HEK293 (cell line): ENCODE results near the gene HTRA2.

Source experiments
- CTCF ChIA-PET: fragments of 350-600 bp; formaldehyde crosslinking; extraction: SDS; loops from one replicate; lab custom pipeline; 2021; ENCODE audit warnings: antibody characterized with exemption; lab: Yijun Ruan, JAX
- POLR2A ChIA-PET: fragments of 300-600 bp; formaldehyde crosslinking; extraction: SDS; loops from one replicate; lab custom pipeline; 2020; ENCODE audit warnings: antibody characterized with exemption, inconsistent platforms; lab: Yijun Ruan, JAX
- H3K27ac ChIP-seq: fragments of 200-500 bp; sonication (Bioruptor generic); 2 replicates; pipeline ENCODE4 v1.5.1; 2014; ENCODE audit warnings: low read depth, low read length, control low read depth, inconsistent platforms; ENCODE audit errors: extremely low read depth
- H3K36me3 ChIP-seq, 2 experiments: fragments of 200-500 bp in 1 of 2; sonication (Bioruptor generic) in 1 of 2; 1 replicate in 1 of 2; 2 replicates in 1 of 2; pipeline ENCODE4 v1.5.1; 2014 to 2017; ENCODE audit warnings: inconsistent platforms in 2 of 2, low read length in 2 of 2; ENCODE audit not compliant: control insufficient read depth in 2 of 2, insufficient read depth in 1 of 2
- H3K4me1 ChIP-seq: fragments of 200-500 bp; sonication (Bioruptor generic); 2 replicates; pipeline ENCODE4 v1.5.1; 2014; ENCODE audit warnings: mild to moderate bottlenecking, low read length, inconsistent platforms; ENCODE audit not compliant: control insufficient read depth, insufficient read depth
- H3K4me3 ChIP-seq: 2 replicates; pipeline ENCODE4 v1.5.1; 2011; ENCODE audit warnings: low read depth, mild to moderate bottlenecking, control low read depth, low read length, moderate library complexity
- H3K9me3 ChIP-seq: fragments of 200-500 bp; sonication (Bioruptor generic); 2 replicates; pipeline ENCODE4 v1.5.1; 2014; ENCODE audit warnings: low read depth, low read length, inconsistent platforms; ENCODE audit not compliant: control insufficient read depth, insufficient read depth
- FEZF1 ChIP-seq: fragments of 450-650 bp; formaldehyde crosslinking; IDR thresholded peaks from 2 replicates; pipeline ENCODE4 v1.5.1; 2016; ENCODE audit warnings: missing biosample characterization, missing genetic modification characterization
- MEIS1 ChIP-seq: sonication (generic); formaldehyde crosslinking; IDR thresholded peaks from 2 replicates; pipeline ENCODE4 v1.8.1; 2022; ENCODE audit warnings: missing genetic modification reagents, mild to moderate bottlenecking, borderline replicate concordance
- SP2 ChIP-seq: fragments of 450-650 bp; formaldehyde crosslinking; IDR thresholded peaks from 2 replicates; pipeline ENCODE4 v1.5.1; 2016; ENCODE audit warnings: missing biosample characterization, missing genetic modification characterization
- ZBTB20 ChIP-seq: fragments of 450-650 bp; formaldehyde crosslinking; IDR thresholded peaks from 2 replicates; pipeline ENCODE4 v1.5.1; 2016; ENCODE audit warnings: missing biosample characterization, missing genetic modification characterization
- ZBTB21 ChIP-seq: fragments of 450-650 bp; formaldehyde crosslinking; IDR thresholded peaks from 2 replicates; pipeline ENCODE4 v1.5.1; 2017; ENCODE audit warnings: missing biosample characterization, missing genetic modification characterization
- ZNF140 ChIP-seq: fragments of 450-650 bp; formaldehyde crosslinking; IDR thresholded peaks from 2 replicates; pipeline ENCODE4 v1.5.1; 2016; ENCODE audit warnings: missing biosample characterization, missing genetic modification characterization
- ZNF169 ChIP-seq: fragments of 450-650 bp; formaldehyde crosslinking; IDR thresholded peaks from 2 replicates; pipeline ENCODE4 v1.5.1; 2016; ENCODE audit warnings: missing biosample characterization, missing genetic modification characterization
- ZNF292 ChIP-seq: fragments of 450-650 bp; formaldehyde crosslinking; IDR thresholded peaks from 2 replicates; pipeline ENCODE4 v1.5.1; 2016; ENCODE audit warnings: low read depth, missing biosample characterization, missing genetic modification characterization, borderline replicate concordance
- ZNF501 ChIP-seq: fragments of 450-650 bp; formaldehyde crosslinking; IDR thresholded peaks from 2 replicates; pipeline ENCODE4 v1.5.1; 2016; ENCODE audit warnings: missing biosample characterization, missing genetic modification characterization
- ZNF626 ChIP-seq: fragments of 450-650 bp; sonication (Bioruptor Pico); formaldehyde crosslinking; IDR thresholded peaks from 2 replicates; pipeline ENCODE4 v1.5.1; 2018; ENCODE audit warnings: missing biosample characterization, missing genetic modification characterization, inconsistent platforms
- TF ChIP-seq, protein P1 (sequence below): fragments of 450-650 bp; formaldehyde crosslinking; IDR thresholded peaks from 2 replicates; pipeline ENCODE4 v1.5.1; 2017; ENCODE audit warnings: missing biosample characterization, missing genetic modification characterization
- TF ChIP-seq, protein P2 (sequence below): fragments of 450-650 bp; formaldehyde crosslinking; conservative IDR thresholded peaks from 2 replicates; pipeline ENCODE4 v1.5.1; 2016; ENCODE audit warnings: low read depth, missing biosample characterization, missing genetic modification characterization
- TF ChIP-seq, protein P3 (sequence below): fragments of 450-650 bp; formaldehyde crosslinking; IDR thresholded peaks from 2 replicates; pipeline ENCODE4 v1.5.1; 2016; ENCODE audit warnings: missing biosample characterization, missing genetic modification characterization
- TF ChIP-seq, protein P4 (sequence below): fragments of 450-650 bp; formaldehyde crosslinking; IDR thresholded peaks from 2 replicates; pipeline ENCODE4 v1.5.1; 2017; ENCODE audit warnings: missing biosample characterization, mild to moderate bottlenecking, missing genetic modification characterization, moderate library complexity

Gene HTRA2

DNA sequence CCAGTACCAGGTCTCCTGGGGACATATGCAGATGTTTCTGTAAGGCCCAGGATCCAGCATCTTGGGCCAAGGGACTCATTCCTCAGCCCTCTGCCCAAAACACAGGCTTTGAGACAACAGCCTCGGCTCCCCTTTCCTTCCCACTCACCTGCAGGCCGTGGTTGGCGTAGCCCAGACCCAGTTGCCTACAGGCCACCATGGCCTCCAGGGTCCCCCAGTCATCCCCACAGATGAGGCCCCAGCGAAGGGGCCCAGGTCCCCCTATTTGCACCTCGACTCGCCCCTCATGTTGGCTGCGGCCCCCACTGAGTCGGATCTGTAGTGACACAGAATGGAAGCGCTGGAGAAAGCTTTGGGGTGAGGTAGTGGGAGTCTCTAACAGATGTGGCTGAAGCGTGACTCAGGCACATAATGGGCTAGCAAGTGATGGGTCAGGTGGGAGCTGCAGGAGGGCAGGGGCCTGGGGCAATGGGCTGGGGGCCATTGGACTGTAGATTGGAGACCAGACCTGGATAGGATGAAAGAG, 5.8 kb downstream of the HTRA2 start:
- TF ChIP-seq ZNF140 (no peak), ZNF501 (tag by site-specific recombination) (no peak), SP2 (tag by site-specific recombination) (no peak), ZNF169 (tag by site-specific recombination) (no peak), FEZF1 (tag by site-specific recombination) (no peak), ZNF292 (tag by site-specific recombination) (no peak), ZBTB20 (tag by site-specific recombination) (no peak), MEIS1 (CRISPR knock-in tag) (no peak), ZNF626 (tag by site-specific recombination) (no peak)
- TF ChIP-seq, protein P1, sequence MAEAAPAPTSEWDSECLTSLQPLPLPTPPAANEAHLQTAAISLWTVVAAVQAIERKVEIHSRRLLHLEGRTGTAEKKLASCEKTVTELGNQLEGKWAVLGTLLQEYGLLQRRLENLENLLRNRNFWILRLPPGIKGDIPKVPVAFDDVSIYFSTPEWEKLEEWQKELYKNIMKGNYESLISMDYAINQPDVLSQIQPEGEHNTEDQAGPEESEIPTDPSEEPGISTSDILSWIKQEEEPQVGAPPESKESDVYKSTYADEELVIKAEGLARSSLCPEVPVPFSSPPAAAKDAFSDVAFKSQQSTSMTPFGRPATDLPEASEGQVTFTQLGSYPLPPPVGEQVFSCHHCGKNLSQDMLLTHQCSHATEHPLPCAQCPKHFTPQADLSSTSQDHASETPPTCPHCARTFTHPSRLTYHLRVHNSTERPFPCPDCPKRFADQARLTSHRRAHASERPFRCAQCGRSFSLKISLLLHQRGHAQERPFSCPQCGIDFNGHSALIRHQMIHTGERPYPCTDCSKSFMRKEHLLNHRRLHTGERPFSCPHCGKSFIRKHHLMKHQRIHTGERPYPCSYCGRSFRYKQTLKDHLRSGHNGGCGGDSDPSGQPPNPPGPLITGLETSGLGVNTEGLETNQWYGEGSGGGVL (tag by site-specific recombination) = no peak
- TF ChIP-seq, protein P2, sequence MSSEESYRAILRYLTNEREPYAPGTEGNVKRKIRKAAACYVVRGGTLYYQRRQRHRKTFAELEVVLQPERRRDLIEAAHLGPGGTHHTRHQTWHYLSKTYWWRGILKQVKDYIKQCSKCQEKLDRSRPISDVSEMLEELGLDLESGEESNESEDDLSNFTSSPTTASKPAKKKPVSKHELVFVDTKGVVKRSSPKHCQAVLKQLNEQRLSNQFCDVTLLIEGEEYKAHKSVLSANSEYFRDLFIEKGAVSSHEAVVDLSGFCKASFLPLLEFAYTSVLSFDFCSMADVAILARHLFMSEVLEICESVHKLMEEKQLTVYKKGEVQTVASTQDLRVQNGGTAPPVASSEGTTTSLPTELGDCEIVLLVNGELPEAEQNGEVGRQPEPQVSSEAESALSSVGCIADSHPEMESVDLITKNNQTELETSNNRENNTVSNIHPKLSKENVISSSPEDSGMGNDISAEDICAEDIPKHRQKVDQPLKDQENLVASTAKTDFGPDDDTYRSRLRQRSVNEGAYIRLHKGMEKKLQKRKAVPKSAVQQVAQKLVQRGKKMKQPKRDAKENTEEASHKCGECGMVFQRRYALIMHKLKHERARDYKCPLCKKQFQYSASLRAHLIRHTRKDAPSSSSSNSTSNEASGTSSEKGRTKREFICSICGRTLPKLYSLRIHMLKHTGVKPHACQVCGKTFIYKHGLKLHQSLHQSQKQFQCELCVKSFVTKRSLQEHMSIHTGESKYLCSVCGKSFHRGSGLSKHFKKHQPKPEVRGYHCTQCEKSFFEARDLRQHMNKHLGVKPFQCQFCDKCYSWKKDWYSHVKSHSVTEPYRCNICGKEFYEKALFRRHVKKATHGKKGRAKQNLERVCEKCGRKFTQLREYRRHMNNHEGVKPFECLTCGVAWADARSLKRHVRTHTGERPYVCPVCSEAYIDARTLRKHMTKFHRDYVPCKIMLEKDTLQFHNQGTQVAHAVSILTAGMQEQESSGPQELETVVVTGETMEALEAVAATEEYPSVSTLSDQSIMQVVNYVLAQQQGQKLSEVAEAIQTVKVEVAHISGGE = no peak
- TF ChIP-seq, protein P3, sequence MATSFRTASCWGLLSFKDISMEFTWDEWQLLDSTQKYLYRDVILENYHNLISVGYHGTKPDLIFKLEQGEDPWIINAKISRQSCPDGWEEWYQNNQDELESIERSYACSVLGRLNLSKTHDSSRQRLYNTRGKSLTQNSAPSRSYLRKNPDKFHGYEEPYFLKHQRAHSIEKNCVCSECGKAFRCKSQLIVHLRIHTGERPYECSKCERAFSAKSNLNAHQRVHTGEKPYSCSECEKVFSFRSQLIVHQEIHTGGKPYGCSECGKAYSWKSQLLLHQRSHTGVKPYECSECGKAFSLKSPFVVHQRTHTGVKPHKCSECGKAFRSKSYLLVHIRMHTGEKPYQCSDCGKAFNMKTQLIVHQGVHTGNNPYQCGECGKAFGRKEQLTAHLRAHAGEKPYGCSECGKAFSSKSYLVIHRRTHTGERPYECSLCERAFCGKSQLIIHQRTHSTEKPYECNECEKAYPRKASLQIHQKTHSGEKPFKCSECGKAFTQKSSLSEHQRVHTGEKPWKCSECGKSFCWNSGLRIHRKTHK (tag by site-specific recombination) = no peak
- TF ChIP-seq, protein P4, sequence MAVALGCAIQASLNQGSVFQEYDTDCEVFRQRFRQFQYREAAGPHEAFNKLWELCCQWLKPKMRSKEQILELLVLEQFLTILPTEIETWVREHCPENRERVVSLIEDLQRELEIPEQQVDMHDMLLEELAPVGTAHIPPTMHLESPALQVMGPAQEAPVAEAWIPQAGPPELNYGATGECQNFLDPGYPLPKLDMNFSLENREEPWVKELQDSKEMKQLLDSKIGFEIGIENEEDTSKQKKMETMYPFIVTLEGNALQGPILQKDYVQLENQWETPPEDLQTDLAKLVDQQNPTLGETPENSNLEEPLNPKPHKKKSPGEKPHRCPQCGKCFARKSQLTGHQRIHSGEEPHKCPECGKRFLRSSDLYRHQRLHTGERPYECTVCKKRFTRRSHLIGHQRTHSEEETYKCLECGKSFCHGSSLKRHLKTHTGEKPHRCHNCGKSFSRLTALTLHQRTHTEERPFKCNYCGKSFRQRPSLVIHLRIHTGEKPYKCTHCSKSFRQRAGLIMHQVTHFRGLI (tag by site-specific recombination) = no peak
- Histone ChIP-seq H3K36me3 (peaks cover 0 to 38% of the 10 kb centered on the region in 2 experiments; a peak in 1 of 3 replicates), H3K9me3 (no peaks in the 10 kb centered on the region), H3K4me3 (no peak overlapping the region), H3K27ac (no peak overlapping the region), H3K4me1 (no peaks in the 10 kb centered on the region)
- ChIA-PET CTCF (no interaction called here), POLR2A (no interaction called here)

DNA sequence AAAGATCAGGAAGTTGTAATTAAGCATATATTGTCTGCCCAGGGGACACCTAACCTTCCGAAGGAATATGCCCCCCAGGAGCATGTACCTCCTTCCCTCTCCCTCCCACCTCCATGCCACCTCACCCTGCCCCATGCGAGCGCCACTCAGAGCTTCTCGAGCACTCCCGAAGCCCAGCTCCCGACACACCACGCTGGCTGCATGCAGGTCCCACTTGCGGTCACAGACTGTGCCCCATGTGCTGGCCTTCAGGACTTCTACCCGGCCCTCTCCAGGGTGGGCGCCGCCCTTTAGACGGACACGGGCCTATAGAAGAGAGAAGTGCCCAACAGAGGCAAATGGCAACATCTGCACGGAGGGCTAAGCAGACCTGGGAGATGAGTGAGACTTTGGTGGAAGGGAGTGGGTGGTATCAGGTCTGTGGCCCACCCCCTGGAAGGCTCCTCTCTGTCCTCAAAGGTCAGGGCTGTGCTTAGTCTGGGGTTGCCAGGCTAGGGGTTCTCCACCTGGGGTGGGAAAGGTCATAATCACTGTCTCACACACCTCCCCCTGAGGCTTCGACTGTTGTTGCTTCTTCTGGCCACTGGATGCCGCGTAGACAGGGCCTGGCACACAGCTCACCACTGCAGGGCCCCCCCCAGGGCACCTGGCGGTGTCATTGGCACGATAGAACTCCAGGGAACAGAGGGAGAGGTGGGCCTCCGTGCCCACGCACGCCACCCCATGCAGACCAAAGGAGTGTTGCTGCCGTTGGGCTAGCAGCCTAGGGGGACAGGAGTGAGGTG, 6.6 kb downstream of the HTRA2 start:
- TF ChIP-seq ZBTB21 = no peak
- peaks cover 0 to 32% of the 10 kb centered on the region in 2 experiments; a peak in 1 of 3 replicates for H3K36me3 ChIP-seq
- H3K9me3 ChIP-seq = no peaks in the 10 kb centered on the region
- ChIA-PET POLR2A (no interaction called here), CTCF (no interaction called here)
- H3K4me1 ChIP-seq = no peaks in the 10 kb centered on the region
- no peak overlapping the region for H3K27ac ChIP-seq
- H3K4me3 ChIP-seq = no peak overlapping the region
